GM18526 (cell line): Measurements from ENCODE around the gene PRKAB1.

Experiments
- POLR2A ChIP-seq: IDR thresholded peaks from 3 replicates; pipeline ENCODE4 v1.6.1; 2011; ENCODE audit not compliant: insufficient read length; ENCODE audit errors: extremely low read depth

The PRKAB1 gene

GRCh38 chr12:119660076-119660475, 7.9 kb upstream of the PRKAB1 start:
- TF ChIP-seq POLR2A: no peak

DNA sequence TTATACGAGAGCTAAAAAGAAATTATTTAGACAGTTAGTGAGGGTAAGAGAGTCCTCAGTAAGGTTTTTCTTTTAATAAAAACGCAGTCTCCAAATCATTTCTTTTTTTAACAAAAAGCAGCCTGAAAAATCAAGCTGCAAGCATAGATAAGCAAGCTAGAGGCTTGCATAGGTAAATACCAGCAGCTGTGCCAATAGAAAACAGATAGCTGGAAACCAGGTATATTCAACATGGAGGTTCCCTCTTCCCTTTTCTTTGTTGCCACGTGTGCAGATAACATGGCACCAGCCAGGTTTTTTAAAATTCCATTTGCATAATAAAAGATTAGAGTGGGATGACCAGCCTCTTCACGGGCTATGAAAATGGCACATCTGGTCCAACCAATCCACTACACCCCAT, 6.1 kb upstream of the PRKAB1 start:
- TF ChIP-seq POLR2A: no peak

DNA sequence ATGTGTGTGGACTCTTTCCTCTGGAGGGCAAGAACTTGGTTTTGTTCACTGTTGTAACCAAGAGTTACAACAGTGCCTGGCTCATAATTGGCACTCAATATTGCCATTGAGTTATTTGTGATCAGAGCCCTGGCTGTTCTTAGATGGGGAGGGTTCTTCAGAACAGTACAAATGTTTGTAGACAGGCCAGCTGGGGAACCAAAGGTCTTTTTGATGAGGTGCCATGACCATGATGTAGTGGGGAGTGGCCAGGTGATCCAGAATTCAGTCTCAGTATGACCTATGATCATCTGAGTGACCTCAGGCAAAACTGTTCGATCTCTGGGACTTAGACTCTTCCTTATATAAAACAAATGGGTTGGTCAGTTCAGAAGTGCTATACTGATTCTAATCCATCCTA, 3.3 kb upstream of the PRKAB1 start:
- no peak for TF ChIP-seq POLR2A

- TF ChIP-seq POLR2A: no peak
Observed at GRCh38 chr12:119665164-119665929, 2.6 kb upstream of the PRKAB1 start.

DNA sequence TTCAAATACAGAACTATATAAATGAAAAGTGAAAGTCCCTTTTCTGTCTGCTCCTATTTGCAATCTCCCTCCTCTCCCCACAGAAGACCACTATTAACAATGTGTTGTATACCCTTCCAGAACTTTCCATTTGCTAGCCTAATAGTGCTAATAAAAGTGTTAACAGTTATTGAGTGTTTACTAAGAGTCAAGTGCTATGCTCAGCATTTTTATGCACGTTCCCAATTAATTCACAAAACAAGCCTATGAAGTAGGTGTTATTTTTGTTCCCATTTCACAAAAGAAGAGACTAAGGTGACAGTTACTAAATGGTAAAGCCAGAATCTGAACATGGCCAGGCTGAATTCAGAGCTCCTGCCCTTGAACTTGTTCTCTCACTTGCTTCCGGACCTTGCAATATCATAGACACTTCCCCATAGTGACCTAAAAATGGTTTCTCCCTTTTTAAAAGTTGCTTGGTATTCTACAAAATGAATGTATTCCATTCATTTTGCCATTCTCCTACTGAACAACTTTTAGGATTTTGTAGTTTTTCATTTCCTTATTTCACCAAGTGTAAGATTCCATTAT, 1.6 kb upstream of the PRKAB1 start:
- no peak for TF ChIP-seq POLR2A

- TF ChIP-seq POLR2A: no peak
Observed at GRCh38 chr12:119666900-119667576, 895 bp upstream of the PRKAB1 start.

- TF ChIP-seq POLR2A: no peak
Observed at GRCh38 chr12:119668324-119668841, 450 bp downstream of the PRKAB1 start.

- no peak for TF ChIP-seq POLR2A
Observed at GRCh38 chr12:119669744-119670472, 2.0 kb downstream of the PRKAB1 start.

GRCh38 chr12:119671070-119671469, 3.1 kb downstream of the PRKAB1 start:
- TF ChIP-seq POLR2A: no peak

GRCh38 chr12:119672194-119672593, 4.3 kb downstream of the PRKAB1 start:
- no peak for TF ChIP-seq POLR2A

DNA sequence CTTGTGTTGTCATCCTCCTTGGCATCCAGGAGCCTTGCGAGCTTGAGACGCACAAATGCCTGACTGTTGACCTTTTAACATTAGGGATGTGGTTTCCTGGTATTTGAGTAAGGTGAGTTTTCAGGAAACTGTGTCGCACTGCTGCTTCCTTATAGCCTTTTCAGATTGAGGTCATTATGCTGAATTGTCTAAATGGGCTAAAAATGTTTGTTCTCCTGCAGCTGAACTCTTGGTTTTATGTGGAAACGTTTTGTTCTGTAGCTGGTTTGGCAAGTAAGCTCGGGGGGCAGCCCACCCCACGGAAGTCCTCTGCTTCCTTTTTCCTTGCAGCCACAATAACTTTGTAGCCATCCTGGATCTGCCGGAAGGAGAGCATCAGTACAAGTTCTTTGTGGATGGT, 5.7 kb downstream of the PRKAB1 start:
- TF ChIP-seq POLR2A: no peak

GRCh38 chr12:119674560-119674959, 6.6 kb downstream of the PRKAB1 start:
- no peak for TF ChIP-seq POLR2A

DNA sequence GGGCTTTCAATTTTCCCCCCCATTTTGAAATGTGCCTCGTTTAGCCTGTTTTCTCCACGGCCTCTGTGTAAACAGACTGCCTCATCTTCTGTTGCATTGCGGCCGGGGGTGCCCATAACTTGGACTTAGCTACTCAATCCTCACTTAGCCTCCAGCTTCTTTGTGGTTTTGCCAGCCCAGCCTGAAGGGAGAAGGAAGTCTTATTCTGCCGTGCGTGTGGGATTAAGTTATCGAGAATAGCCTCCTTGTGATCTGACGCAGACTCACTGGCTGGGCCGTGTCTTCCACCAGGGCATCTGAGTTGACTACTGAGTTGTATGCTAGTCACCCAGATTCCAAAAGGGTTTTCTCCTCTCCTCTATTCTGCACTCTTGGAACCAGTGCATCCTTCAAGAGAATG, 8.1 kb downstream of the PRKAB1 start:
- TF ChIP-seq POLR2A: no peak

DNA sequence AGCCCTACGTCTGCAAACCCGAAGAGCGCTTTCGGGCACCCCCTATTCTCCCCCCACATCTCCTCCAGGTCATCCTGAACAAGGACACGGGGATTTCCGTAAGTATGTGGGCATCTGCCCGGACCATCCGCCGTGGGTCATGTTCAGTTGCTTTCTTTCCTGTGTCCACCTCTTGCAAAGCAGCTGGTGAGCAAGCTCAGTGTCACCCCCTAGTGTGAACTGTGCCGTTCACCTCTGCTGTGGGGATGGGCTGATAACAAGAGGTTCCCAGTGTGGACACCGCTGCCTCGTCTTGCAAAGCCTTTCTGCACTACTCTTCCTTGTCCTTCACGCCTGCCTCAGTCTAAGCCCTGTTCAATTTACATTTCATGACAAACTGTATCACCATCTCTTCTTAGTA, 8.6 kb downstream of the PRKAB1 start:
- no peak for TF ChIP-seq POLR2A

DNA sequence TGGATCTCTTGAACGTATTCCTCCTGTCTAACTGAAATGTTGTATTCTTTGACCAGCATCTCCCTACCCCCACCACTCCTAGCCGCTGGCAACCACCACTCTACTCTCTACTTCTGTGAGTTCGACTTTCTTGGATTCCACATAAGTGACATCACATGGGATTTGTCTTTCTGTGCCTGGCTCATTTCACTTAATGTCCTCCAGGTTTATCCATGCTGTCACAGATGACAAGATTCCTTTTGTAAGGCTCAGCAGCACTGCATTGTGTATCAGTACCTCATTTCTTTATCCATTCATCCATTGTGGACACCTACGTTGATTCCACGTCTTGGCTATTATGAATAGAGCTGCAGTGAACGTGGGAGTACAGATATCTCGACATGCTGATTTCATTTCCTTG, 10.5 kb downstream of the PRKAB1 start:
- no peak for TF ChIP-seq POLR2A
